Natural killer cell (primary cell): ENCODE data around the gene ACSL6. TPM values are rescaled to one million over a fixed set of nuclear protein-coding genes. Genes with fewer than 3 reads are reported as not detected.

Source experiments
- ATAC-seq, 3 donors: fragments of 150-1000 bp in 2 of 3; fragments of 200-7000 bp in 1 of 3; cut with Tn5 transposase; 1 replicate in 1 of 3; 2 replicates in 2 of 3; pipeline ENCODE4 v1.10.0; 2021; ENCODE audit warnings: mild to moderate bottlenecking in 2 of 3, moderate library complexity in 2 of 3
- DNase-seq, 2 donors: peaks; one replicate each; pipeline versions ENCODE4 v3.0.0 to v3.0.0-alpha.2; 2013 to 2021; ENCODE audit warnings: mixed read lengths in 1 of 2
- H3K27ac ChIP-seq: one replicate; pipeline ENCODE4 v1.5.1; 2013; ENCODE audit warnings: mild to moderate bottlenecking, low read length
- H3K27me3 ChIP-seq: one replicate; pipeline ENCODE4 v1.6.1; 2013; ENCODE audit warnings: low read length; ENCODE audit not compliant: control insufficient read depth, insufficient read depth
- H3K36me3 ChIP-seq: one replicate; pipeline ENCODE4 v1.6.1; 2013; ENCODE audit warnings: low read length; ENCODE audit not compliant: control insufficient read depth, insufficient read depth
- H3K4me1 ChIP-seq: one replicate; pipeline ENCODE4 v1.6.1; 2013; ENCODE audit warnings: low read length; ENCODE audit not compliant: control insufficient read depth, insufficient read depth
- H3K4me3 ChIP-seq: one replicate; pipeline ENCODE4 v1.5.1; 2013; ENCODE audit warnings: low read length
- H3K9me3 ChIP-seq: one replicate; pipeline ENCODE4 v1.6.1; 2013; ENCODE audit warnings: low read length; ENCODE audit not compliant: control insufficient read depth, insufficient read depth
- H3K27ac Mint-ChIP-seq, 2 donors: one replicate each; pipeline ENCODE4 v1.8.0; 2022; ENCODE audit warnings: mild to moderate bottlenecking in 2 of 2, mixed read lengths in 2 of 2, moderate library complexity in 1 of 2
- H3K27me3 Mint-ChIP-seq, 2 donors: one replicate each; pipeline ENCODE4 v1.8.0; 2022; ENCODE audit warnings: low read depth in 2 of 2, mixed read lengths in 2 of 2
- H3K36me3 Mint-ChIP-seq: one replicate; pipeline ENCODE4 v1.8.0; 2022; ENCODE audit warnings: mixed read lengths
- H3K4me1 Mint-ChIP-seq, 2 donors: one replicate each; pipeline ENCODE4 v1.8.0; 2022; ENCODE audit warnings: mixed read lengths in 2 of 2
- H3K4me3 Mint-ChIP-seq: one replicate; pipeline ENCODE4 v1.8.0; 2022; ENCODE audit warnings: mild to moderate bottlenecking, moderate library complexity, mixed read lengths
- H3K9me3 Mint-ChIP-seq, 2 donors: one replicate each; pipeline ENCODE4 v1.8.0; 2022; ENCODE audit warnings: mixed read lengths in 2 of 2
- CTCF ChIP-seq: fragments of 200-600 bp; IDR thresholded peaks from one replicate; pipeline ENCODE4 v1.8.0; 2022; ENCODE audit warnings: antibody characterized with exemption
- WGBS: methylation state at CpG from one replicate; pipeline ENCODE4 v1.1.7; 2013; ENCODE audit warnings: missing lambda C conversion rate; ENCODE audit not compliant: insufficient coverage; 5-methylcytosine and 5-hydroxymethylcytosine counted together
- intact Hi-C: fragments of 100-400 bp; cut with micrococcal nuclease; formaldehyde crosslinking; loops from one replicate; pipeline ENCODE4 v1.14.2; 2022
- total RNA-seq, 4 donors: library from RNA; stranded (reverse); fragments of 120-200 nt in 1 of 4; gene quantifications; one replicate each; pipeline versions ENCODE4 v1.2.3 to v1.2.4, GENCODE V29; 2013 to 2022

ACSL6 gene
- total RNA-seq, 3 donors from 2014 or later (not counting 1 experiment from before 2014, with no cell fraction given): 2.1 to 2.2 (median 2.2) TPM

- Mint-ChIP-seq H3K4me1 (peaks cover 18 to 30% of the 10 kb centered on the region in 2 donors), H3K4me3 (no peak overlapping the region), H3K9me3 (no peaks in the 10 kb centered on the region), H3K27me3 (peaks cover 0 to 5% of the 10 kb centered on the region in 2 donors), H3K27ac (no peak overlapping the region), H3K36me3 (no peaks in the 10 kb centered on the region)
- Histone ChIP-seq H3K36me3 (no peaks in the 10 kb centered on the region), H3K27ac (no peak overlapping the region), H3K9me3 (no peaks in the 10 kb centered on the region), H3K27me3 (no peaks in the 10 kb centered on the region), H3K4me1 (peaks cover 46% of the 10 kb centered on the region), H3K4me3 (no peak overlapping the region)
- WGBS: 91% methylated on average over 11 of the region's 11 CpGs
- no peak for TF ChIP-seq CTCF
- peak in 1 of 3 donors; percentile 3 for ATAC-seq
- intact Hi-C loops: no loop called here
- DNase-seq: no peak
These were observed 9.6 kb downstream of the ACSL6 start for GRCh38 chr5:132001647-132002561.

GRCh38 chr5:132000677-132001453 is 10.6 kb downstream of the ACSL6 start:
- Histone ChIP-seq H3K36me3 (no peaks in the 10 kb centered on the region), H3K27me3 (no peaks in the 10 kb centered on the region), H3K4me1 (peaks cover 46% of the 10 kb centered on the region), H3K9me3 (no peaks in the 10 kb centered on the region), H3K27ac (no peak overlapping the region), H3K4me3 (no peak overlapping the region)
- Mint-ChIP-seq H3K27ac (peak overlapping the region; percentile 5 to 44), H3K4me1 (peaks cover 18 to 30% of the 10 kb centered on the region in 2 donors), H3K36me3 (no peaks in the 10 kb centered on the region), H3K4me3 (peak overlapping the region; percentile 72), H3K27me3 (peaks cover 0 to 5% of the 10 kb centered on the region in 2 donors), H3K9me3 (no peaks in the 10 kb centered on the region)
- no peak for TF ChIP-seq CTCF
- ATAC-seq (peak; percentile 61 to 94 (median 88)), DNase-seq (peak in 1 of 2 donors; percentile 81)
- 19% methylated on average over 7 of the region's 7 CpGs for WGBS
- intact Hi-C loops: no loop called here

GRCh38 chr5:132000241-132000490 is 11.3 kb downstream of the ACSL6 start:
- Histone ChIP-seq H3K36me3 (no peaks in the 10 kb centered on the region), H3K27ac (no peak overlapping the region), H3K9me3 (no peaks in the 10 kb centered on the region), H3K27me3 (no peaks in the 10 kb centered on the region), H3K4me3 (no peak overlapping the region), H3K4me1 (peaks cover 46% of the 10 kb centered on the region)
- ATAC-seq (no peak), DNase-seq (no peak)
- no peak for TF ChIP-seq CTCF
- Mint-ChIP-seq H3K27me3 (peaks cover 0 to 5% of the 10 kb centered on the region in 2 donors), H3K9me3 (no peaks in the 10 kb centered on the region), H3K27ac (no peak overlapping the region), H3K4me1 (peaks cover 18 to 30% of the 10 kb centered on the region in 2 donors), H3K4me3 (no peak overlapping the region), H3K36me3 (no peaks in the 10 kb centered on the region)
- intact Hi-C loops: no loop called here
- WGBS: 68% methylated on average over 2 of the region's 2 CpGs
